Measurements from ENCODE around the gene ARHGDIA.

DNA sequence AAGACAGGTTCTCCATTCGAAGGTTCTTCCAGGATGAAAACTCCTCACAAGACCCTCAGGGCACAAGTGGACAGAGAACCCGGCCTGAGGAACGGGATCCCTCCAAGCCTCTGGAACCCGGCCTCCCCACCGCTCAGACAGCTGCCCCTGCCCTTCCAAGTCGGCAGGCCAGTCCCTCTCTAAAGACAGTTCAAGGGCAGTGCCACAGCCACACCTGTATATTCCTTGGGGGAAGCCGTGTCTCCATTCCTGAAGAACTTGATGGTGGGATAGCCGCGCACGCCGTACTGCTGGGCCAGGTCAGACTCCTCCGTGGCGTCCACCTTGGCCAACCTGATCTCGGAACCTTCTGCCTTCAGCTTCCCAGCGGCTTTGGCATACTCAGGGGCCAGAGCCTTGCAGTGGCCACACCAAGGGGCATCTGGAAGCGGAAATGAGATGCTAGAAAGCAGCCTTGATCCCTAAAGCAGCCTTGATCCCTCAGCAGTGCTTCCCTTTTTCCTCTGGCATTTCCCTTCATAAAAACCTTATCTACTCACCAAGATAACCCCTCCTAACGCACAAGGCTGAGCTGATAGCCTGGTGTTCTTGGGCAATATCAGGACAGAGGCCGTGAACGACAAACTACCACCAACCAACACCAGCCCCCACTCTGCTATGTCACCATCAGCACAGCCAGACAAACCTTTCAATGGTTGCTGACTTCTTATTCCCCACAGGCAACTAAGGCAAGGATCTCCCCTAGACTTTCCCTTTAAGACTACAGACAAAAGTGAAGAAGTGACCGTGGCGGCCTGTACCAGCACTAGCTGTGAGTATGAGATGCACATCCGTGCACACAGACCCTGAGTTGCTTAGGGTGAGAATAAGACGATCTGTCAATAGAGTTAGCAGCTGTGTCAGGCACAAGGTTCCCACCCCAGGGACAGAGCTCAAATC lies 11.9 kb downstream of the ARHGDIA start:
- TF ChIP-seq, protein P1, sequence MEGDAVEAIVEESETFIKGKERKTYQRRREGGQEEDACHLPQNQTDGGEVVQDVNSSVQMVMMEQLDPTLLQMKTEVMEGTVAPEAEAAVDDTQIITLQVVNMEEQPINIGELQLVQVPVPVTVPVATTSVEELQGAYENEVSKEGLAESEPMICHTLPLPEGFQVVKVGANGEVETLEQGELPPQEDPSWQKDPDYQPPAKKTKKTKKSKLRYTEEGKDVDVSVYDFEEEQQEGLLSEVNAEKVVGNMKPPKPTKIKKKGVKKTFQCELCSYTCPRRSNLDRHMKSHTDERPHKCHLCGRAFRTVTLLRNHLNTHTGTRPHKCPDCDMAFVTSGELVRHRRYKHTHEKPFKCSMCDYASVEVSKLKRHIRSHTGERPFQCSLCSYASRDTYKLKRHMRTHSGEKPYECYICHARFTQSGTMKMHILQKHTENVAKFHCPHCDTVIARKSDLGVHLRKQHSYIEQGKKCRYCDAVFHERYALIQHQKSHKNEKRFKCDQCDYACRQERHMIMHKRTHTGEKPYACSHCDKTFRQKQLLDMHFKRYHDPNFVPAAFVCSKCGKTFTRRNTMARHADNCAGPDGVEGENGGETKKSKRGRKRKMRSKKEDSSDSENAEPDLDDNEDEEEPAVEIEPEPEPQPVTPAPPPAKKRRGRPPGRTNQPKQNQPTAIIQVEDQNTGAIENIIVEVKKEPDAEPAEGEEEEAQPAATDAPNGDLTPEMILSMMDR (conservative IDR thresholded peaks at IDR 0.05; ENCODE audit: low read length), result no peak
- TF ChIP-seq EZH2phosphoT487 (IDR thresholded peaks at IDR 0.05; ENCODE audit: borderline replicate concordance, low read depth, low read length), result no peak
